HG03575 (cell line): ENCODE data around the gene KAT8.
A peak's percentile ranks its signal among the peaks of the same experiment; 100 is the strongest.

ENCODE experiments used
- ATAC-seq: cut with Tn5 transposase; IDR thresholded peaks from one replicate; pipeline ENCODE4 v1.9.1; 2021; ENCODE audit not compliant: unreplicated experiment, insufficient number of reproducible peaks, low FRiP score; ENCODE audit errors: extremely low read depth

KAT8 gene

DNA sequence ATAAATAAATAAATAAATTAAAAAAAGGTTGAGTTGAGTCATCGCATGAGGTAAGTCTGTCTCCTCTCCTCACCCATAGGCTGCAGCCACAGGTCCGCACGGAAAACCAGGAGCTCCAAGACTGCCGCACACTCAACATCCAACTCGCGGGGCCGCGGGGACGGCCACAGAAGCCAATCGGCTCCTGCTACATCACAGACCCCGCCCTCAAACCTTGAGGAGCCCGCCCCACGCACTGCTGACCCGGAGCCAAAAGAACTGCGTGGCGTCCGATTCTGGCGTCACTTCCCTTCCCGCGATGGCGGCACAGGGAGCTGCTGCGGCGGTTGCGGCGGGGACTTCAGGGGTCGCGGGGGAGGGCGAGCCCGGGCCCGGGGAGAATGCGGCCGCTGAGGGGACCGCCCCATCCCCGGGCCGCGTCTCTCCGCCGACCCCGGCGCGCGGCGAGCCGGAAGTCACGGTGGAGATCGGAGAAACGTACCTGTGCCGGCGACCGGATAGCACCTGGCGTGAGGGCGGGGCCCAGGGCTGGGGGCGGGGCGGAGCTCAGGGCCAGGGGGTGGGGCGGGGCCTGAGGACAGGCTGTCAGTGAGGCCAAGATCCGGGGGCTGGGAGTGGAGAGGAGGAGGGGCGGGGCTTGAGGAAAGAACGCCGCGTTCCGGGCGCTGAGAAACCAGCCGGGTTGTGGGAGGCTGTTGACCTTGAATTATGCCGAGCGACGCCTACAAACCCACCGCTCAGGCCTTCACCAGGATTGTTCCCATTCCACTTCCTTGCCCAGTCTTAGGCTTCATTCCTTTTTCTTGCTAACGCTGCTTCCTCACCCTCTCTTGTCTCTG, at the start of gene KAT8:
Gene KAT8 (plus strand): TSS at position 281 of the 839 bp plus-strand sequence. CDS start 18 bp downstream, at position 299.
- peak; percentile 49 for ATAC-seq

DNA sequence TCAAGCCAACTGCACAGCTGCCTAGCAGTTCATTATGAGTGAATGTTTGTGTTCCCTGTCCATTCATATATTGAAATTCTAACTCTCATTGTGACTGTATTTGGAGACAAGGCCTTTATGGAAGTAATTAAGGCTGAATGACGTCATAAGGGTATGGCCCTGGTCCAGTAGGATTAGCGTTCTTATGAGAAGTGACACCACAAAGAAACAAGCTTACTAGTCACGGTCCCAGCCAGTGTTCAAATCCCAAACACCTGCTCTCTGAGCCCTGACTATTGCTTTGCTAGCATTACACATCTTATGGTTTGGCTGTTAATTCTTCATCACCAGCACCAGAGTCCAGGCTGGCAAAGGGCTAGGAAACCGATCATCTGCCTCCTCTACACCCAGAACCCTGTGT, 45.6 kb upstream of the KAT8 start:
- ATAC-seq = no peak

DNA sequence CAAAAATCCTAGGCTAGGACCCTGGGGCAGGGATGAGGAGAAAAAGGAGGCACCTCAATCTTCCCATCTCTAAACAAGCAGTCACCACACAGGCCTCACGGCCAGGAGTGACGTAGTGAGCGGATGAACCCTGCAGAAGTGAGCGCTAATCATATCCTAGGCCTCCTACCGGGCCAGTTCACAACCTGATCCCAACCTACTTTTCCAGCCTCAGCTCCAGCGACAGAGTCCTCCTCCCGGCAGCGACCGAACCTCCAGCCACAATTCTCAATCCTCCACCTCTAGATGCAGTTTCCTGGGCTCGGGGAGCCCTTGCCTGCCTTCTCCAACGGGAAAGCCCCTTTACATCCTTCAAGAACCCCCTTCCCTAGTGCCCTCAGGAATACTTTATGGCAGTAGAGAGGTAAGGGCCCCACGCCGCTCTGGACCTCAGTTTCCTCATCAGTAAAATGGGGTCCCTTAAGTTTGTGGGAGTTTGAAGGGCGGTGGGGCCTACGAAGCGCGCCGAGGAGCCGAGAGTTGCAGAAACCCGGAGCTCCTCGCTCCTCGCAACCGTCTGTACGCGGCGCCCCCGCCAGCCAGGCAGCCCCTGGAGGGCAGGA, 44.8 kb upstream of the KAT8 start:
- ATAC-seq = no peak

DNA sequence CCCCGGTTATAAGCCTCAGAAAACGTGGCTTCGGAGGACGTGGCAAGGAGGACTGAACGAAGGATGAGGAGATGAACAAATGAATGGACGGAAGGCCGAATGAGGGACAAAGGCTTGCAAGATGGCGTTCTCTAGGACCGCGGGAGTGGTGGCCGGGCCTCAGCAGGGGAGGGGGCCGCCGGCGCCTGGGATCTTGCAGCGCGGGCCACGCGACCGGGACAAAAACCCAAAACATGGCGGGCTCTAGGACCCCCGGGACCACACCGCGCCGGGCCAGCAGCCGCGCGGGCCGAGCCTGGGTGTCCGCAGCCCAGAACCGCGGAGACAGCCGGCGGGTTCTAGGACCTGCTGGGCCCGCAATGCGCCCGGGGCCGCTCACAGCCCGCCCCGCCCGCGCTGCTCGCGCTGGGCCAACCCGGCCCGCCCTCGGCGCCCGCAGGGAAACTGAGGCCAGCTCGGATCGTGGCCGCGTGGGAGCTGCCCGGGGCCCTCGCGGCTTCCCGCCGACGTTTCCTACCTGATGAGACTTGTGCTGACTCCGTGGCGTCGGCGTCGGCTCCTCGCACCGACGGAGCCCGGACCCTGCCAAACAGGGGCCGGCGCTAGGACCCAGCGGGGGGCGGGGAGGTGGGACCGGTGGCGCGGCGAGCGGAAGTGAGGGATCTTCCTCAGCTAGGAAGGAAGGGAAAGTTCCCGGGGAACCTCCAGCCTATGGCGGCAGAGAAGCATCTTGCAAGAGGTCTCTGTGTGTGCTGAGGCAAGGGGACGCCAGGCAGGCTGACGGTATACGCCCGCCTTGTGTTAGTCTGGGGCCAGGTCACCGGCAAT, 44.1 kb upstream of the KAT8 start:
- no peak for ATAC-seq

DNA sequence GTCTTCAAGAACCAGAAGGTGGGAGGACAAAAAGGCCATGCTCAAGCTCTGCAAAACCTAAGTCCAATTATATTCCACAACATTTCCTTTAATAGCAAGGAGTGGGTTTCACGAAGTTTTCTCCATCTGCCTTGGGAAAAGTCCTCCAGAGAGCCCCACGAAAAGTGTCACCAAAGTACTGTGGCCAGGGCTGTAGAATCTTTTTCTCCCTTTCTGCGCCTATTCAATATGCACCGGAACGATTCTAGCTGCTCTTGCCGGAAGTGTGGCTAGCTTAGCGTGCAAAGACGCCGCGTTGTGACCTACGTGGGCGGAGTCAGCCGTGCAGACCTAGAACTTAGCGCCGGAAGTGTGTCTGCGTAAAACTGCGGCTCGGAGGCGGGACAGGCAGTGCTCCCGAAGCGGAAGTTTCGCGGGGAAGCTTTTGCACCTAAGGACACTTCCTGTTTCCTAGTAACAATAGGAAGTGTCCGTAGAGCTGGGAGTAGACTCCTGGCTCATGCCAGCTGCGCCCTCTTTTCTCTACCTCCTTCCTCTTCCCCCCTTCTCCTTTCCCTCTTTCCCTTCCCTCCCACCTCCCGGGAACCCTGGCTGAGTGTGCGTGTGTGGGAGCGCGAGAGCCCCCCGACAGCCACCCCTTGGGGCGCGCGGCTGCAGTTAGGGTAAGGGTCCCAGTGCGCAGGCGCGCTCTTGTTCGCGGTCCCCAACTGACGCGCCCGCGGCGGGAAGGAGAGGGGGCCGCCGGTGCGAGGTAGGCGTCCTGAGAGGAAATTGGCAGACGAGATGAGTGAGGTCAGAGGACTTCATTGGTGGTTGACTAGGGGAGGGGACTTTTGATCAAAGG, 43.3 kb upstream of the KAT8 start, which contains the start of the genes ZNF646 and ZNF668:
Gene ZNF646 (plus strand): TSS at position 453 of the 844 bp plus-strand sequence. CDS start 1,903 bp downstream, outside the sequence.
Gene ZNF668 (minus strand): TSS at position 271 of the 844 bp plus-strand sequence. CDS start 9,781 bp downstream, outside the sequence.
- peak; percentile 35 for ATAC-seq

DNA sequence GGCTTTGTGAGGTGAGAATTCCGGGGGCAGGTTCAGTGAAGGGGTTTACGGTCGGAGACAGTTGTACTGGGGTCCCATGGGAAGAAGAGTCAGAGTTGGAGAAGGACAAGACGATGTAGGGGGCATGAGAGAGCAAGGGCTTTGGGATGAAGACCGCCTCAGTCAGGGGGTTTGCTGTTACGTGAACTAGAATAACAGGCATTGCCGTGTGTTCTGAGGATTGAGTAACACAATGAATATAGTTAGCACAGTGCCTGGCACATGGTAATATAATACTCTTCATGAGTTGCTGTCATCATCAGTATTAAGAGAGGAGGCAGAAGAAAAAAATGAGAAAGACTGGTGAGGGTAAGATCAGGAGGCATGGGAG, 42.7 kb upstream of the KAT8 start:
- ATAC-seq = no peak

DNA sequence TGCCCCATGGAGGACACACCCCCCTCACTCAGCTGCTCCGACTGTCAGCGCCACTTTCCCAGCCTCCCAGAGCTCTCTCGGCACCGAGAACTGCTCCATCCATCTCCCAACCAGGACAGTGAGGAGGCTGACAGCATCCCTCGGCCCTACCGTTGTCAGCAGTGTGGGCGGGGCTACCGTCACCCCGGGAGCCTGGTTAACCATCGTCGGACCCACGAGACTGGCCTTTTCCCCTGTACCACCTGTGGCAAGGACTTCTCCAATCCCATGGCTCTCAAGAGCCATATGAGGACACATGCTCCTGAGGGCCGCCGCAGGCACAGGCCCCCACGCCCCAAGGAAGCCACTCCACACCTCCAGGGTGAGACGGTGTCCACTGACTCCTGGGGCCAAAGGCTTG, 41.1 kb upstream of the KAT8 start:
- no peak for ATAC-seq

DNA sequence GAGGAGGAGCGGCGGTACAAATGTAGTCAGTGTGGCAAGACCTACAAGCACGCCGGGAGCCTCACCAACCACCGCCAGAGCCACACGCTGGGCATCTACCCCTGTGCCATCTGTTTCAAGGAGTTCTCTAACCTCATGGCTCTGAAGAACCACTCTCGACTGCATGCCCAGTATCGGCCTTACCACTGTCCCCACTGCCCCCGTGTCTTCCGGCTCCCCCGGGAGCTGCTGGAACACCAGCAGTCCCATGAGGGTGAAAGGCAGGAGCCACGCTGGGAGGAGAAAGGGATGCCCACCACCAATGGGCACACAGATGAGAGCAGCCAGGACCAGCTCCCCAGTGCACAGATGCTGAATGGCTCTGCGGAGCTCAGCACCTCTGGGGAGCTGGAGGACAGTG, 40.4 kb upstream of the KAT8 start:
- ATAC-seq = no peak

DNA sequence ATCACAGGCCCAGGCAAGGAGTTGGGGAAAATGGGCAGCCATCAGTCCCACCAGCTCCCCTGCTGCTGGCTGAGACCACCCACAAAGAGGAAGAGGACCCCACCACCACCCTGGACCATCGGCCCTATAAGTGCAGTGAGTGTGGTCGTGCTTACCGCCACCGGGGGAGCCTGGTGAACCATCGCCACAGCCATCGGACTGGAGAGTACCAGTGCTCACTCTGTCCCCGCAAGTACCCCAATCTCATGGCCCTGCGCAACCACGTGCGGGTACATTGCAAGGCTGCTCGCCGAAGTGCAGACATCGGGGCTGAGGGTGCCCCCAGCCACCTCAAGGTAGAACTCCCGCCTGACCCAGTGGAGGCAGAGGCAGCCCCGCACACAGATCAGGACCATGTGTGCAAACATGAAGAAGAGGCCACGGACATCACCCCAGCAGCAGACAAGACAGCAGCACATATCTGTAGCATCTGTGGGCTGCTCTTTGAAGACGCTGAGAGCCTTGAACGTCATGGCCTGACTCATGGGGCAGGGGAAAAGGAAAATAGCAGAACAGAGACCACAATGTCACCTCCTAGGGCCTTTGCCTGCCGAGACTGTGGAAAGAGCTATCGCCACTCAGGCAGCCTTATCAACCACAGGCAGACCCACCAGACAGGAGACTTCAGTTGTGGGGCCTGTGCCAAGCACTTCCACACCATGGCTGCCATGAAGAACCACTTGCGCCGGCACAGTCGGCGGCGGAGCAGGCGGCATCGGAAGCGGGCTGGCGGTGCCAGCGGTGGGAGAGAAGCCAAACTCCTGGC, 39.7 kb upstream of the KAT8 start:
- ATAC-seq = no peak

DNA sequence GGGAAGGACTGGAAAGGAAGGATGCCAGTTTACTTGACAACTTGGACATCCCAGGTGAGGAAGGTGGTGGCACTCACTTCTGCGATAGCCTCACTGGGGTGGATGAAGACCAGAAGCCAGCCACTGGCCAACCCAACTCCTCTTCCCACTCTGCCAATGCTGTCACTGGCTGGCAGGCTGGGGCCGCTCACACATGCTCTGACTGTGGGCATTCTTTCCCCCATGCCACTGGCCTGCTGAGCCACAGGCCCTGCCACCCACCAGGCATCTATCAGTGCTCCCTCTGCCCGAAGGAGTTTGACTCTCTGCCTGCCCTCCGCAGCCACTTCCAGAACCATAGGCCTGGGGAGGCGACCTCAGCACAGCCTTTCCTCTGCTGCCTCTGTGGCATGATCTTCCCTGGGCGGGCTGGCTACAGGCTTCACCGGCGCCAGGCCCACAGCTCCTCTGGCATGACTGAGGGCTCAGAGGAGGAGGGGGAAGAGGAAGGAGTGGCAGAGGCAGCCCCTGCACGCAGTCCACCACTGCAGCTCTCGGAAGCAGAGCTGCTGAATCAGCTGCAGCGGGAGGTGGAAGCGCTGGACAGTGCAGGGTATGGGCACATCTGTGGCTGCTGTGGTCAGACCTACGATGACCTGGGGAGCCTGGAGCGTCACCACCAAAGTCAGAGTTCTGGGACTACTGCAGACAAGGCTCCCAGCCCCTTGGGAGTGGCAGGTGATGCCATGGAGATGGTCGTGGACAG, 38.7 kb upstream of the KAT8 start:
- no peak for ATAC-seq

DNA sequence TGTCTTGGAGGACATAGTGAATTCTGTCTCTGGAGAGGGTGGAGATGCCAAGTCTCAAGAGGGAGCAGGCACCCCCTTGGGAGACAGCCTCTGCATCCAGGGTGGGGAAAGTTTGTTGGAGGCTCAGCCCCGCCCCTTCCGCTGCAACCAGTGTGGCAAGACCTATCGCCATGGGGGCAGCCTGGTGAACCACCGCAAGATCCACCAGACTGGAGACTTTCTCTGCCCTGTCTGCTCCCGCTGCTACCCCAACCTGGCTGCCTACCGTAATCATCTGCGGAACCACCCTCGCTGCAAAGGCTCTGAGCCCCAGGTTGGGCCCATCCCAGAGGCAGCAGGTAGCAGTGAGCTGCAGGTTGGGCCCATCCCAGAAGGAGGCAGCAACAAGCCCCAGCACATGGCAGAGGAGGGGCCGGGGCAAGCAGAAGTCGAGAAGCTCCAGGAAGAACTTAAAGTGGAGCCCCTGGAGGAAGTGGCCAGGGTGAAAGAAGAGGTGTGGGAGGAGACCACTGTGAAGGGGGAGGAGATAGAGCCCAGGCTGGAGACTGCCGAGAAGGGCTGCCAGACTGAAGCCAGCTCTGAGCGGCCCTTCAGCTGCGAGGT, 38.0 kb upstream of the KAT8 start:
- no peak for ATAC-seq

DNA sequence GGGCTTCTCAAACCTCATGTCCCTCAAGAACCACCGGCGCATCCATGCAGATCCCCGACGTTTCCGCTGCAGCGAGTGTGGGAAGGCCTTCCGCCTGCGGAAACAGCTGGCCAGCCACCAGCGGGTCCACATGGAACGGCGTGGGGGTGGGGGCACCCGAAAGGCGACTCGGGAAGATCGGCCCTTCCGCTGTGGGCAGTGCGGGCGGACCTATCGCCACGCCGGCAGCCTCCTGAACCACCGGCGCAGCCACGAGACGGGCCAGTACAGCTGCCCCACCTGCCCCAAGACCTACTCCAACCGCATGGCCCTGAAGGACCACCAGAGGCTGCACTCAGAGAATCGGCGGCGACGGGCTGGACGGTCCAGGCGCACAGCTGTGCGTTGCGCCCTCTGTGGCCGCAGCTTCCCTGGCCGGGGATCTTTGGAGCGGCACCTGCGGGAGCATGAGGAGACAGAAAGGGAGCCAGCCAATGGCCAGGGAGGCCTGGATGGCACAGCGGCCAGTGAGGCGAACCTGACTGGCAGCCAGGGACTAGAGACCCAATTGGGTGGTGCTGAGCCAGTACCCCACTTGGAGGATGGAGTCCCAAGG, 37.3 kb upstream of the KAT8 start:
- ATAC-seq = no peak

DNA sequence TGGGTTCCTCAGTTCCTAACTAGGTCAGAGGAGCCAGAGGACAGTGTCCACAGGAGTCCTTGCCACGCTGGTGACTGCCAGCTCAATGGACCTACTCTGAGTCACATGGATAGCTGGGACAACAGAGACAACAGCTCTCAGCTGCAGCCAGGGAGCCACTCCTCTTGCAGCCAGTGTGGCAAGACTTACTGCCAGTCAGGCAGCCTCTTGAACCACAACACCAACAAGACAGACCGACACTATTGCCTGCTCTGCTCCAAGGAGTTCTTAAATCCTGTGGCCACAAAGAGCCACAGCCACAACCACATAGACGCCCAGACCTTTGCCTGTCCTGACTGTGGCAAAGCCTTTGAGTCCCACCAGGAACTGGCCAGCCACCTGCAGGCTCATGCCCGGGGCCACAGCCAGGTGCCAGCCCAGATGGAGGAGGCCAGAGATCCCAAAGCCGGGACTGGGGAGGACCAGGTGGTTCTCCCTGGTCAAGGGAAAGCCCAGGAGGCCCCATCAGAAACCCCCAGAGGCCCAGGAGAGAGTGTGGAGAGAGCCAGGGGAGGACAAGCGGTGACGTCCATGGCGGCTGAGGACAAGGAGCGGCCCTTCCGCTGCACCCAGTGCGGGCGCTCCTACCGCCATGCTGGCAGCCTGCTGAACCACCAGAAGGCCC, 36.6 kb upstream of the KAT8 start:
- ATAC-seq = no peak

DNA sequence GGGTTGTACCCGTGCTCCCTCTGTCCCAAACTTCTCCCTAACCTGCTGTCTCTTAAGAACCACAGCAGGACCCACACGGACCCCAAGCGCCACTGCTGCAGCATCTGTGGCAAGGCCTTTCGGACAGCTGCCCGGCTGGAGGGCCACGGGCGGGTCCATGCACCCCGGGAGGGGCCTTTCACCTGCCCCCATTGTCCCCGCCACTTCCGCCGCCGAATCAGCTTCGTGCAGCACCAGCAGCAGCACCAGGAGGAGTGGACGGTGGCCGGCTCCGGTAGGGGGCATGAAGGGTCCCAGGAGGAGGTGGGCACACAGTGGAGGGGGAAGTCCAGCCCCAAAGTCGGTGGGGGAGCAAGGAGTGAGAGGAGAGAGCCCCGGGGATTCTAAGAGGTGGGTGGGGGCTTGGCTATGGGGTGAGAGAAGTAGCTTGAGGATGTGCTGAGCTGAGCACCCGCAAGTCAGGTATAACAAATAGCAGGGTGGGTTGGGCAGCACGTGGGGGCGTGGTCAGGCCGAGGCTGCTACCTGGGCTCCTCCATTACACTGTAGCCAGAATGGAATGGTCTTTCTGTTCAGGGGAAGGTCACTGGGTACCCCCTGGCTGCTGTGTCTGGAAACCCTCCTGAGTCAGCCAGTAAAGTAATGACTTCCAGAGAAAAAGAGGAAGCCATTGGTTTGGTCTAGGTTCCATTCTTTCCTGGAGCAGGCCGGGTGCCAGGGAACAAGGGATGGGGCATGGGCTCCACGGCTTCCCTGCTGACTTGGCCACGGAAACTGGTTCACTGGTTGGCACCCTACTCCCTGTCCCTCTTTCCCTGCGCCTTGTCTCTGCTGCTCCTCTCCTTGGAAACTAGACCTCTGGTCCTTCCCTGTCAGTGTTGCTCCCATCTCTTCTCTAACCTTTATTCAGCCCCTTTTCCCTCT, 35.8 kb upstream of the KAT8 start:
- no peak for ATAC-seq

DNA sequence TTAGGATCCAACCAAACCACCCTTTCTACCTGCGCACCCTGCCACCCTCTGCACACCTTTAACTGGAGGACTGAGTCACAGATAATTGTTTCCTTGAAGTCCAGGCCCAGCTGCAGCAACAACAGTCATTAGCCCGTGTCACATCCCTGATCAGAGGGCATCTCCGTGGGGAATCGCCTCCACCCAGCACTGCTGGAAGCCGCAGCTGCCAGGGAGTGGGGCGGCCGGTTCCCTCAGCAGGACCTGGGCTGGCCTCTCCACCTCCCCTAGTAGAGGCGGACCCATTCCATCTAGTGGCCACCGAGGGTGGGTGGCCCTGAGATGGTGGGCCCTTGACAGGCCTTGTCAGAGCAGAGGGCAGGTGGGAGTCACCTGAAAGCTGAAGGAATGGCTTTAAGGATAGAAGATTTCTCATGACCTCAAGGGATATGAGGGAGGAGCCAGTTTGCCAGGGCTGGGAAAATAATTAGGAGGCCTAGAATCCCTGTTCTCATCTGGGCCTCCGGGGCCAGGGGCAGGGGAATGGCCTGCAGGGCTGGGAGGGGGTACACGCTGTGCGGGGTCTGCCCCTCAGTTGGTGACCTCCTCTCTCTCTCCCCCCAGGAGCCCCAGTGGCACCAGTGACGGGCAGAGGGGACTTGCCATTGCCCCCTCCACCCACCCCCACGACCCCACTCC, 35.0 kb upstream of the KAT8 start:
- no peak for ATAC-seq
